Vagina (tissue), 2 donors: Measurements from ENCODE around the gene CSPG4.

ENCODE experiments used
- POLR2A ChIP-seq, 2 donors: fragments of 450-650 bp; IDR thresholded peaks; one replicate each; pipeline ENCODE4 v1.6.1; 2017; ENCODE audit warnings: antibody characterized with exemption in 2 of 2, mild to moderate bottlenecking in 2 of 2, moderate library complexity in 2 of 2
- POLR2AphosphoS5 ChIP-seq, 2 donors: sonication (generic); formaldehyde crosslinking; IDR thresholded peaks; one replicate each; pipeline ENCODE4 v1.9.0; 2017; ENCODE audit warnings: antibody characterized with exemption in 2 of 2, mild to moderate bottlenecking in 2 of 2, low read depth in 1 of 2; ENCODE audit not compliant: insufficient read depth in 1 of 2
- TF ChIP-seq, protein P1 (sequence below), 3 experiments: fragments of 450-650 bp in 2 of 3; fragments of 200-600 bp in 1 of 3; sonication (generic) in 1 of 3; IDR thresholded peaks; one replicate each; pipeline ENCODE4 v1.5.1; 2017 to 2019; ENCODE audit warnings: antibody characterized with exemption in 3 of 3, mild to moderate bottlenecking in 2 of 3, moderate library complexity in 2 of 3

DNA sequence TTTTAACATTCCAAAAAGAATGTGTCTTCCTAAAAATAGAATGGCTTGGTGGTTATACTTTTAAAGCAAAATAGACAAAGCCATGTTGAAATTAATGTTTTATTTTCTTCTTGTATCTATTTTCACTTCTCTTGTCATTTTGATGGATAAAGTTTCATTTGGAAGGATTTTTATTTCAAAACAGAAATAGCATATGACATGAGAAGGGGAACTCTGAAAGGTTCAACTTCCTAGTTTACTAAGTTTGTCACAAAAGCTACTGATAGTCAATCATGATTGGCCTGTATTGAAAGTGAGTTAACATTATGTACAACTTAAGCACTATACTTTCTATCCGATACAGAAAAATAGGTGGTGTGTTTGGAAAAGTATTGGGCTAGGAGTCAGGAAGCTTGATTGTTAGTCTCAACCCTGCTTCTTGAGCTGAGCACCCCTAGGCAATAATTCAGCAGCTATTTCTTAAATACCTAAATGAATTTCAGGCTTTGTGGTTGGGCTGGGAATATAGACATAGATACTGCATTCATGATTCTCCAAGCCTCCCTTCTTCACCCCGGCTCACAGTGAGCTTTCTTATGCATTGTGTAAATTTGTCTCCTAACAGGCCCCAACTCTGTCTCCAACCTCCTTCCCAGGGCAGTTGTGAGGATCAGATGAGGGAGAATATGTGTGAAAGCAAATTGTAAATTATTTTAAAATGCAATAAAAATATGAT is 46.9 kb upstream of the CSPG4 start:
- no peak for TF ChIP-seq POLR2A (IDR thresholded peaks at IDR 0.05)
- TF ChIP-seq, protein P1, sequence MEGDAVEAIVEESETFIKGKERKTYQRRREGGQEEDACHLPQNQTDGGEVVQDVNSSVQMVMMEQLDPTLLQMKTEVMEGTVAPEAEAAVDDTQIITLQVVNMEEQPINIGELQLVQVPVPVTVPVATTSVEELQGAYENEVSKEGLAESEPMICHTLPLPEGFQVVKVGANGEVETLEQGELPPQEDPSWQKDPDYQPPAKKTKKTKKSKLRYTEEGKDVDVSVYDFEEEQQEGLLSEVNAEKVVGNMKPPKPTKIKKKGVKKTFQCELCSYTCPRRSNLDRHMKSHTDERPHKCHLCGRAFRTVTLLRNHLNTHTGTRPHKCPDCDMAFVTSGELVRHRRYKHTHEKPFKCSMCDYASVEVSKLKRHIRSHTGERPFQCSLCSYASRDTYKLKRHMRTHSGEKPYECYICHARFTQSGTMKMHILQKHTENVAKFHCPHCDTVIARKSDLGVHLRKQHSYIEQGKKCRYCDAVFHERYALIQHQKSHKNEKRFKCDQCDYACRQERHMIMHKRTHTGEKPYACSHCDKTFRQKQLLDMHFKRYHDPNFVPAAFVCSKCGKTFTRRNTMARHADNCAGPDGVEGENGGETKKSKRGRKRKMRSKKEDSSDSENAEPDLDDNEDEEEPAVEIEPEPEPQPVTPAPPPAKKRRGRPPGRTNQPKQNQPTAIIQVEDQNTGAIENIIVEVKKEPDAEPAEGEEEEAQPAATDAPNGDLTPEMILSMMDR (IDR thresholded peaks at IDR 0.05) = no peak
- TF ChIP-seq POLR2AphosphoS5 (IDR thresholded peaks at IDR 0.05; ENCODE audit: insufficient read depth in 1 of 2, low read depth in 1 of 2) = no peak
